H1 (cell line): ENCODE results near the gene ADK. TPM values are rescaled to one million over a fixed set of nuclear protein-coding genes. Genes with fewer than 3 reads are reported as not detected.

Source experiments
- CTCF ChIA-PET: fragments of 300-600 bp; sonication (Branson Sonifier 250); formaldehyde crosslinking; loops from one replicate; lab custom pipeline; 2021; ENCODE audit not compliant: partially characterized antibody; lab: Charles Lee
- POLR2A ChIA-PET: fragments of 300-600 bp; sonication (Branson Sonifier 250); formaldehyde crosslinking; loops from one replicate; lab custom pipeline; 2021; ENCODE audit warnings: inconsistent platforms; ENCODE audit not compliant: partially characterized antibody; lab: Charles Lee
- DNase-seq, 2 experiments: peaks; one replicate each; pipeline versions ENCODE4 v3.0.0 to v3.0.0-alpha.2; 2010 to 2022; ENCODE audit warnings: low spot score in 2 of 2, low read depth in 1 of 2, mixed read lengths in 1 of 2
- FAIRE-seq: peaks from 2 replicates; lab custom pipeline; 2011; peaks lifted over from hg19 to GRCh38; lab: Jason Lieb, UNC
- H2AFZ ChIP-seq: 2 replicates; pipeline ENCODE4 v1.8.1; 2012; ENCODE audit warnings: low read length, inconsistent platforms
- H2AK5ac ChIP-seq: 2 replicates; pipeline ENCODE4 v1.6.1; 2013; ENCODE audit warnings: low read depth, low read length
- H2BK120ac ChIP-seq: replicated peaks from 2 replicates; pipeline ENCODE3; 2013; ENCODE audit warnings: low read depth, low read length, inconsistent platforms
- H2BK12ac ChIP-seq: 2 replicates; pipeline ENCODE4 v1.6.1; 2013; ENCODE audit warnings: low read depth, low read length
- H2BK15ac ChIP-seq: 2 replicates; pipeline ENCODE4 v1.6.1; 2013; ENCODE audit warnings: low read length
- H2BK20ac ChIP-seq: 2 replicates; pipeline ENCODE4 v1.6.1; 2013; ENCODE audit warnings: low read length
- H2BK5ac ChIP-seq: 2 replicates; pipeline ENCODE4 v1.6.1; 2013; ENCODE audit warnings: low read depth, low read length
- H3K14ac ChIP-seq: 2 replicates; pipeline ENCODE4 v1.6.1; 2013; ENCODE audit warnings: inconsistent platforms; ENCODE audit not compliant: insufficient read length
- H3K18ac ChIP-seq: 2 replicates; pipeline ENCODE4 v1.6.1; 2013; ENCODE audit warnings: low read length; ENCODE audit errors: extremely low read depth
- H3K23ac ChIP-seq: 2 replicates; pipeline ENCODE4 v1.6.1; 2013; ENCODE audit warnings: inconsistent platforms; ENCODE audit not compliant: insufficient read length
- H3K23me2 ChIP-seq: 2 replicates; pipeline ENCODE4 v1.6.1; 2013; ENCODE audit warnings: low read depth, low read length
- H3K27ac ChIP-seq: 2 replicates; pipeline ENCODE4 v1.6.1; 2011; ENCODE audit warnings: low read depth, low read length, inconsistent platforms
- H3K27me3 ChIP-seq, 4 experiments: replicated peaks in 1 of 4; 1 replicate in 1 of 4; 2 replicates in 3 of 4; pipeline versions ENCODE4 v1.6.1 to v1.8.1; 2011 to 2013; ENCODE audit warnings: low read length in 3 of 4, mild to moderate bottlenecking in 3 of 4, inconsistent platforms in 2 of 4, mixed read lengths in 2 of 4, moderate library complexity in 1 of 4; ENCODE audit not compliant: control insufficient read depth in 3 of 4, insufficient read depth in 3 of 4; ENCODE audit errors: extremely low read depth in 1 of 4
- H3K36me3 ChIP-seq, 4 experiments: 2 replicates each; pipeline versions ENCODE4 v1.6.1 to v1.8.1; 2011 to 2013; ENCODE audit warnings: mild to moderate bottlenecking in 4 of 4, low read length in 3 of 4, moderate library complexity in 2 of 4, control low read depth in 1 of 4, inconsistent platforms in 1 of 4; ENCODE audit not compliant: insufficient read depth in 4 of 4, control insufficient read depth in 2 of 4
- H3K4ac ChIP-seq: replicated peaks from 2 replicates; pipeline ENCODE3; 2013; ENCODE audit warnings: low read length, low read depth, mixed read lengths, inconsistent platforms; ENCODE audit not compliant: insufficient read length
- H3K4me1 ChIP-seq, 4 experiments: replicated peaks in 1 of 4; 1 replicate in 1 of 4; 2 replicates in 3 of 4; pipeline versions ENCODE4 v1.6.1 to v1.8.1; 2011 to 2013; ENCODE audit warnings: low read length in 3 of 4, inconsistent platforms in 2 of 4, mixed read lengths in 1 of 4; ENCODE audit not compliant: insufficient read depth in 4 of 4, control insufficient read depth in 3 of 4
- H3K4me2 ChIP-seq, 2 experiments: 2 replicates each; pipeline versions ENCODE4 v1.6.1 to v1.8.1; 2011 to 2013; ENCODE audit warnings: low read depth in 2 of 2, low read length in 2 of 2, control low read depth in 1 of 2, inconsistent platforms in 1 of 2, mild to moderate bottlenecking in 1 of 2; ENCODE audit not compliant: insufficient read depth in 1 of 2
- H3K4me3 ChIP-seq, 4 experiments: fragments of 200-600, 300-600 bp in 1 of 4; sonication (generic), shearing (Covaris generic), sonication (Bioruptor Twin) in 1 of 4; 2 replicates each; pipeline versions ENCODE4 v1.5.1 to v1.8.1; 2011 to 2016; ENCODE audit warnings: low read length in 4 of 4, low read depth in 3 of 4, control low read depth in 2 of 4, inconsistent platforms in 2 of 4, mild to moderate bottlenecking in 2 of 4, mixed read lengths in 1 of 4, moderate library complexity in 1 of 4; ENCODE audit not compliant: insufficient read depth in 2 of 4; ENCODE audit errors: extremely low read depth in 1 of 4
- H3K56ac ChIP-seq: replicated peaks from 2 replicates; pipeline ENCODE3; 2013; ENCODE audit warnings: low read depth, mild to moderate bottlenecking, mixed read lengths, low read length, inconsistent platforms; ENCODE audit not compliant: insufficient read length
- H3K79me1 ChIP-seq: 2 replicates; pipeline ENCODE4 v1.6.1; 2013; ENCODE audit warnings: low read depth, low read length, control low read depth
- H3K79me2 ChIP-seq, 2 experiments: 2 replicates each; pipeline versions ENCODE4 v1.6.1 to v1.8.1; 2012 to 2013; ENCODE audit warnings: low read length in 2 of 2, mild to moderate bottlenecking in 2 of 2, inconsistent platforms in 1 of 2; ENCODE audit not compliant: insufficient read depth in 2 of 2, control insufficient read depth in 1 of 2
- H3K9ac ChIP-seq, 4 experiments: replicated peaks in 1 of 4; 1 replicate in 1 of 4; 2 replicates in 3 of 4; pipeline versions ENCODE4 v1.6.1 to v1.8.1; 2011 to 2013; ENCODE audit warnings: low read depth in 3 of 4, low read length in 3 of 4, control low read depth in 2 of 4, mild to moderate bottlenecking in 2 of 4, moderate library complexity in 2 of 4, inconsistent platforms in 1 of 4; ENCODE audit errors: extremely low read depth in 1 of 4
- H3K9me3 ChIP-seq, 2 experiments: 2 replicates each; pipeline versions ENCODE4 v1.6.1 to v1.8.1; 2012 to 2013; ENCODE audit warnings: mild to moderate bottlenecking in 2 of 2, moderate library complexity in 2 of 2, control low read depth in 1 of 2, inconsistent platforms in 1 of 2, low read depth in 1 of 2, low read length in 1 of 2, mixed read lengths in 1 of 2; ENCODE audit not compliant: insufficient read depth in 2 of 2
- H4K20me1 ChIP-seq, 2 experiments: replicated peaks in 1 of 2; 2 replicates each; pipeline versions ENCODE3 to v1.8.1; 2011 to 2013; ENCODE audit warnings: inconsistent platforms in 2 of 2, low read length in 2 of 2, mild to moderate bottlenecking in 1 of 2; ENCODE audit not compliant: insufficient read depth in 2 of 2, control insufficient read depth in 1 of 2
- H4K5ac ChIP-seq: 2 replicates; pipeline ENCODE4 v1.6.1; 2013; ENCODE audit warnings: low read length, low read depth, mixed read lengths, inconsistent platforms; ENCODE audit not compliant: insufficient read length
- H4K8ac ChIP-seq: 2 replicates; pipeline ENCODE4 v1.8.0; 2013; ENCODE audit warnings: mild to moderate bottlenecking, moderate library complexity, low read length, inconsistent platforms; ENCODE audit not compliant: insufficient read depth; ENCODE audit errors: extremely low read depth
- H4K91ac ChIP-seq: replicated peaks from 2 replicates; pipeline ENCODE3; 2013; ENCODE audit warnings: low read length, mixed read lengths, inconsistent platforms; ENCODE audit not compliant: insufficient read length
- ATF2 ChIP-seq: IDR thresholded peaks from 2 replicates; pipeline ENCODE4 v1.6.1; 2012; ENCODE audit warnings: low read length, inconsistent platforms
- CEBPB ChIP-seq: IDR thresholded peaks from 2 replicates; pipeline ENCODE4 v1.6.1; 2012; ENCODE audit warnings: low read depth, low read length
- EZH2 ChIP-seq: fragments of 200-600 bp; sonication (generic); IDR thresholded peaks from 2 replicates; pipeline ENCODE4 v1.7.1; 2012; ENCODE audit warnings: low read depth, mild to moderate bottlenecking, moderate library complexity, low read length, inconsistent platforms; ENCODE audit not compliant: severe bottlenecking
- HDAC6 ChIP-seq: IDR thresholded peaks from one replicate; pipeline ENCODE4 v1.7.1; 2012; ENCODE audit warnings: low read depth, mild to moderate bottlenecking, inconsistent platforms, low read length, moderate library complexity
- MAX ChIP-seq: IDR thresholded peaks from 2 replicates; pipeline ENCODE4 v1.6.1; 2012; ENCODE audit warnings: inconsistent platforms
- NRF1 ChIP-seq: IDR thresholded peaks from 2 replicates; pipeline ENCODE4 v1.6.1; 2011; ENCODE audit warnings: mild to moderate bottlenecking, low read depth, low read length, improper control_type of control experiment
- POLR2AphosphoS5 ChIP-seq: IDR thresholded peaks from 2 replicates; pipeline ENCODE4 v1.6.1; 2011; ENCODE audit warnings: low read depth, low read length
- RFX5 ChIP-seq: IDR thresholded peaks from 2 replicates; pipeline ENCODE4 v1.6.1; 2011; ENCODE audit warnings: low read depth, low read length, improper control_type of control experiment, borderline replicate concordance
- RNF2 ChIP-seq: fragments of 200-900, 300-1000 bp; sonication (generic); IDR thresholded peaks from 2 replicates; pipeline ENCODE4 v1.7.1; 2016; ENCODE audit warnings: borderline replicate concordance, low read depth, mild to moderate bottlenecking, antibody characterized with exemption, low read length; ENCODE audit not compliant: poor library complexity, severe bottlenecking; ENCODE audit errors: missing control alignments
- RXRA ChIP-seq: IDR thresholded peaks from 2 replicates; pipeline ENCODE4 v1.6.1; 2011; ENCODE audit warnings: low read depth, mild to moderate bottlenecking, low read length, moderate library complexity; ENCODE audit not compliant: insufficient read depth
- SUZ12 ChIP-seq: fragments of 200-600 bp; sonication (generic); IDR thresholded peaks from 2 replicates; pipeline ENCODE4 v1.6.1; 2012; ENCODE audit warnings: mild to moderate bottlenecking, inconsistent platforms, low read length, moderate library complexity, mixed read lengths
- TCF12 ChIP-seq: IDR thresholded peaks from 2 replicates; pipeline ENCODE4 v1.6.1; 2011; ENCODE audit warnings: low read depth, mild to moderate bottlenecking, low read length
- WGBS, 2 experiments: shearing (Covaris generic) in 1 of 2; methylation state at CpG; one replicate each; pipeline versions ENCODE4 v1.1.6 to v1.1.7; 2013 to 2015; ENCODE audit warnings: low lambda C conversion rate in 2 of 2, mixed read lengths in 2 of 2, inconsistent platforms in 1 of 2, low coverage in 1 of 2, missing lambda C conversion rate in 1 of 2; ENCODE audit not compliant: insufficient replicate concordance in 2 of 2, insufficient coverage in 1 of 2, insufficient read length in 1 of 2; ENCODE audit errors: extremely low coverage in 1 of 2, missing lambda C conversion rate in 1 of 2; 5-methylcytosine and 5-hydroxymethylcytosine counted together
- polyA plus RNA-seq, 7 experiments: library from polyadenylated mRNA; depleted of rRNA in 3 of 7; stranded (reverse) in 5 of 7; unstranded in 2 of 7; fragments of >200 nt in 5 of 7; fragments of 200-250 nt in 2 of 7; gene quantifications; 1 replicate in 5 of 7; 2 replicates in 1 of 7; 4 replicates in 1 of 7; pipeline versions ENCODE4 v1.2.1 to v1.2.3, GENCODE V29; 2011 to 2013; ENCODE audit warnings: missing spikeins in 2 of 7, mixed read lengths in 2 of 7
- total RNA-seq: library from RNA; stranded (reverse); fragmentation: NEBNext Ultra II Directional; extraction: Animal tissue kit (Norgen Biotek cat#: 25700); gene quantifications from 2 replicates; pipeline ENCODE4 v1.2.1, GENCODE V29; 2021

ADK gene
- total and polyA plus RNA-seq, 2 of the 8 experiments (the other 6 are each of a cell fraction or from before 2014, with no cell fraction given), result 12.3 to 42.4 TPM

GRCh38 chr10:74320717-74321116 is 169.7 kb downstream of the ADK start:
- ChIA-PET CTCF (interaction anchor here (1.7 kb wide), 1 partner anchor 11 kb away, joined by 4 read pairs; no protein-coding TSS in a partner anchor), POLR2A (interaction anchor here (0.7 kb wide), 1 partner anchor 23 kb away, joined by 4 read pairs; no protein-coding TSS in a partner anchor)
- Histone ChIP-seq H3K18ac (no peak overlapping the region), H2BK15ac (no peak overlapping the region), H2BK12ac (no peak overlapping the region), H3K9me3 (no peaks in the 10 kb centered on the region), H2BK5ac (no peak overlapping the region), H3K4me2 (no peak overlapping the region), H3K79me2 (no peaks in the 10 kb centered on the region), H3K14ac (no peak overlapping the region), H3K79me1 (no peaks in the 10 kb centered on the region), H4K20me1 (no peaks in the 10 kb centered on the region), H2AK5ac (no peak overlapping the region), H3K27ac (no peak overlapping the region), H3K27me3 (no peaks in the 10 kb centered on the region), H3K4me3 (no peak overlapping the region), H4K91ac (no peak overlapping the region), H3K4ac (no peak overlapping the region), H2AFZ (no peak overlapping the region), H3K36me3 (no peaks in the 10 kb centered on the region), H3K9ac (no peak overlapping the region), H2BK120ac (no peak overlapping the region), H4K8ac (no peak overlapping the region), H4K5ac (no peak overlapping the region), H3K4me1 (no peaks in the 10 kb centered on the region), H2BK20ac (no peak overlapping the region), H3K23ac (no peak overlapping the region), H3K56ac (no peak overlapping the region), H3K23me2 (no peaks in the 10 kb centered on the region)
- DNase-seq, result no peak
- 88% methylated on average over 4 of the region's 4 CpGs; no CpG with 5 or more reads in 1 of the 2 experiments for WGBS, 2 experiments
- no peak for FAIRE-seq
- TF ChIP-seq MAX (no peak), RXRA (no peak), CEBPB (no peak), HDAC6 (no peak), RFX5 (no peak), POLR2AphosphoS5 (no peak), RNF2 (no peak), ATF2 (no peak), SUZ12 (no peak), TCF12 (no peak), NRF1 (no peak), EZH2 (no peak)
